CD4-positive, alpha-beta T cell treated with Interleukin-6 for 4 hours (primary cell): ENCODE measurements around the gene ACTA2.

Experiments
- DNase-seq: peaks from one replicate; pipeline ENCODE4 v3.0.0-alpha.2; 2020; ENCODE audit warnings: mixed read lengths

The ACTA2 gene

DNA sequence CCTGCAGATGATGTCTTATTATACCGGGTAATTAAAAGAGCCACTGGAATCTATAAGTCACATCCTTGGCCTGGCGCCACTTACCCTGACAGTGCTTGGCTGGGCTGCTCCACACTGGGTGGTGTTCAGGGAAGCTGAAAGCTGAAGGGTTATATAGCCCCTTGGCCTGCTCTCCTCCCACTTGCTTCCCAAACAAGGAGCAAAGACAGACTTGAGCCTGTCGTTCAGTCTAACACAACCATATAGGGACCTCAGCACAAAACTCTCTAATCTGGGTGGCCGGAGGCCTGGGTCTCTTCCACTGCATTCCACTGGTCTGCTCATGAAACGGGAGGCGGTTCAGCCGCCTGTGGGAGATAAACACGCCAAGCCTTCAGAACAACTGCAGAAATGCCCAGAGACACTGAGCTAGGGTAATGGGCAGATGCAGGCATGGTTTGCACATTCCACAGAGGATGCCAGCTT is at the start of gene ACTA2:
TSS of gene ACTA2 (minus strand) at position 127 of the 465 bp plus-strand sequence. CDS start 3,843 bp downstream, outside the sequence.
- DNase-seq, result no peak

DNA sequence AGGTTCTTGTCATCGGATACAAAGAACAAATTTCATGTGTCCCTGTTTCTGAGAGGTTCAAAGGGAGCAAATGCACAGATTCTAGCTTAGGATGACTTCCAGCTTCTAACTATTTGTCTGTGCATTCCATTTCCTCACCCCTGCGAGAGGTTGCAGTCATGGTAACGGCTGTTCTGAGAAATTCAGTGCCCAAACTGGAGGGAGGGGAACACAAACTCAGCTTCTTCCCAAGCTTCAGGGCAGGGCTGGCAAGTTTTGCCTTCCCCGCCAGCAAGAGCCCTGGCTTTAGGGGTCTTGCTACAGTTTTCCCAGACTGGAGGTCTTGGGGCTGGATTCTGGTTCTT is 49.1 kb upstream of the ACTA2 start:
- DNase-seq, result no peak

DNA sequence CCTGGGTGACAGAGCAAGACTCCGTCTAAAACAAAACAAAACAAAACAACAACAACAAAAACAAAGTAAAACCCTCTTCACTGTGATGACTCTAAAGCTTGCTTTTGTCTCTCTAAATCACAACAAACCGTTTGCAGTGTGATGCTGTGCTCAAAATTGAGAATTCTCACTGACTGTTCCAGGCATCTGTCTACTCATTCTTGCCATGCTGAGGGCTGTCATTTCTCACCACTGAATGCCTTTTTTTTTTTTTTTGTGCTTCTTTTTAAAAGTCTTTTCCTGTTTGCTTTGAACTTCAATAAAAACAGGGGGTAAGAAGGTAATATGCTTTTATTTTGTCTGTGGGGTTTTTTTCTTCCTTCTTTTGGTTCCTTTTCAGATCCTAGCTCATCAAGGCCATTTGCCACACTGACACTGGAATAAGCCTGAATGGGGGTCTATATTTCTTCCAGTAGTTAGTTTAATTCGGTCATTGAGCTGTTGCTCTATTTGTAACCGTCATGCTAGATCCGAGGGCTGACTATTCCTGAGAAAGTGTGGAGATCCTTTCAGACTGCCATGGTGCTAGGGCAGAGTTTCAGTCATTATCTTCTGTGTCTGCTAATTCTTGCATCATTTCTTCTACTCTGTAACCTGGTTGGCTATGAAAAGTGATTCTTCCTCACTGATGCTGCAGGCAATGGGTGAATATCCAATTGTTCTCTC is 48.6 kb upstream of the ACTA2 start:
- peak; percentile 43 for DNase-seq

DNA sequence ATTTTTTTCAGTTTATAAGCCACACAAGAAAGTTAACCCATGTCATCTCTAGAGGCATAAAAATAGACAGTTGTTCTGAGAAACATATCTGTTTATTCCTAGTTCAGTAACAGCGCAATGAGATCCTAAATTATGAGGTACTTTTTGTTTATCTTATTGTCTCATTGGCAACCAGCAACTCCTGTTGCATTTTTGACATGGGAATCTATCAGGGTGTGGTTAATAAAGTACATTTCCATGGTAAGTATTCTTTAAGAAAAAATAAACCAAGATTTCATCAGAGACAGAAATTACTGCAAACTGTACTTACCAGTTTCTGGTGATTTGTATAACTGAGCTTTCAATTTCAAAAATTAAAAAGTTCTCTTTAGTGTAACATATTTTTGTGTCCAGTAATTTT is 47.1 kb upstream of the ACTA2 start:
- no peak for DNase-seq

DNA sequence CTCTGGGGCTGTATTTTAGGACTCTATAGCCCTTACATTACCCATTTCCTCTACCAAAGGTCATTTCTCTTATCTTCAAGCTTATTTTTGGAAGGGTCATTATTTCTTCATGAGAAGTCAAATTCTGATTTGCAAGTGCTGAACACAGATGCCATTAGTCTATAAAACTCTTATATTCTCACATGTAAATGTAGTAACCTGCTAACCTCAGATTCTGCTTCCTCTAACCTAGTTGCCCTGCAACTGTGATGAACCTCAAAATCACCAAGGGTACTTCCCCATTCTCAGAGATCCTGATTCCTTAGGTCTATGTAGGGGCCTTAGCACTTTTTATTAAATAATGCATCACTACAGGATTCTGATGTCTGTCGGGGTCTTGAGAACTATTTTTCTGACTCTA is 44.4 kb upstream of the ACTA2 start:
- DNase-seq, result no peak

DNA sequence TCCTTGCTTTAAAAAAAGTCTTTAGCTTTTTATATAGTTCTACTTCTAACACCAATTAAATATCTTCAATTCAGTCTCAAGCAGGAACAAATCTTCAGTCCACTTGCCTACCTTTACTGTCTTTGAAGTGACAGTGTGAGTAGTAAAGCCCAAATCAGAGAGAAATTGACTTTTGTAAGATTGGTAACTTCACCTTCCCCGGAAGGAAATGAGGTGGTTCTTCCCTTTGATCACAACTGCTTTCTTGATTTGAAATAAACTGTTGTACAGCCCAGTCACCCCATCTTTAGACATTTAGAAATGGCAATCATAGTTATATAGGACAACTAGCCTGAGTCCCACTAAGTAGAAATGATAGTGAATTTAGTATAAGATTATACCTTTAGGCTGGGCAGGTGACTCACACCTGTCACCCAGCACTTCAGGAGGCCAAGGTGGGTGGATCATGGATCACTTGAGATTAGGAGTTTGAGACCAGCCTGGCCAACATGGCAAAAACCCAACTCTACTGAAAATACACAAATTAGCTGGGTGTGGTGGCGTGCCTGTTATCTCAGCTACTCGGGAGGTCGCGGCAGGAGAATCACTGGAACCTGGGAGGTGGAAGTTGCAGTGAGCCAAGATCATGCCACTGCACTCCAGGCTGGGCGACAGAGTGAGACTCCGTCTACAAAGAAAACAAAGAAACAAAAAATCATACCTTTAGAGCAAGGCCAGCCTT is 42.7 kb upstream of the ACTA2 start:
- no peak for DNase-seq

DNA sequence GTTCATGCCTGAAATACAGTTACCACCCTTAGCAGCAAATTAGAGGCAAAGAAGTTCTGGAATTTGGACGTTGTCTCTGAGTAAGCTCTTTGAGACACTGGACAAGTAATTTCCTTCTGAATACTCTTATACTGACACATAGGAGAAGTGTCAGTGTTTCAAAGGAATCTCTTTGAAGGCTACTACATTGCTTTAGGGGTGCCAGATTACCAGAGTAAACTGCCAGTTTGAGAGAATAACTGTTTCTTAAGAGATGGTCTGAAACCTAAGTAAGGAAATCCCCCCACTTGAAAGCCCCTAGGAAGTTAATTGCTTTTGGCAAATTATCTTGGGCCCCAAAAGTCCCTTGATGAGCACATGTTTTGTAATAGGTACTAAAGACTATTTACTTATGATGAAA is 41.4 kb upstream of the ACTA2 start:
- no peak for DNase-seq

DNA sequence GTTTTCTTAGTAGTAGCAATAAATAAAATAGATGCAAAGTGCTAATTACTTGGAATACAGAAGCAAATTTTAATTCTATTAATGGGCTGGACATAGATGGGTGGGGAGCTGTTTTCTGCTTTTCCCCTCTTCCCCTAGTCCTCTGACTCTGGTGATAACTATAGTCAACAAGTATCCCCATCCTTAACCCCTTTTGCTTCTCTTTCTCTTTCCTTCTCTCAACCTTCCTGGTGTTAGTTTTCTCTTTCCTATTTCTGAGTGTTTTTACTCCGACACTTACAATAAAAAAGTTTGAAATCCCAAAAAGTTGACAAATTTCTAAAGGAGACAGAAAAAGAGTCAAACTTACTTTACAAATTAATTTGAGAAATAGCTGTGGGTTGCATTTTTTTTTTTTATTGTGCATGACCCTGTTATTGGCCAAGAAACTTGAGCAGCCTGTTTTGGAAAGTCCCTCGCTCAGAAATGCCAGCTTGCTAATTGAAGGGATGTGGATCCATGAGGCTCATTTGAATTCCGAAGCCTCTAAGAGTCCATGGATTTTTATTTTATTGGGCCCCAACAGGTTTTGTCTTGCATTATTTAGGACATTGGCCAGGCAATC is 40.5 kb upstream of the ACTA2 start:
- DNase-seq, result no peak

DNA sequence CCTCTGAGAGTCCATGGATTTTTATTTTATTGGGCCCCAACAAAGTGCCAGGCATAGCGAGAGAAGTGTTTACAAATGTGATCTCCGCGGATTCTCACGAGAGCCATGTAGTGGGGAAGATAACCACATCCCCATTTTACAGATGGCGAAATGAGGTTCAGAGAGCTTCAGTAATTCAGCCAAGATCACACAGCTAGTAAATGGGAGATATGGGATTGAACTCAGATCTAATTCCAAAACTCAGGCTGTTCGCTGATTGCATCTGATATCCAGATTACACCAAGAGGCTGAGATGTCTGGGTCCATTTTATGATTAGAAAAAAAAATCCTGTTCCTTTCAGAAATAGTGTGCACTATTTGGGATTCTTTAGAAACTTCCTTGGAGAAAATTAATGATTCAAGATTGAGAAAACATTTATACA is 39.3 kb upstream of the ACTA2 start:
- peak; percentile 26 for DNase-seq

DNA sequence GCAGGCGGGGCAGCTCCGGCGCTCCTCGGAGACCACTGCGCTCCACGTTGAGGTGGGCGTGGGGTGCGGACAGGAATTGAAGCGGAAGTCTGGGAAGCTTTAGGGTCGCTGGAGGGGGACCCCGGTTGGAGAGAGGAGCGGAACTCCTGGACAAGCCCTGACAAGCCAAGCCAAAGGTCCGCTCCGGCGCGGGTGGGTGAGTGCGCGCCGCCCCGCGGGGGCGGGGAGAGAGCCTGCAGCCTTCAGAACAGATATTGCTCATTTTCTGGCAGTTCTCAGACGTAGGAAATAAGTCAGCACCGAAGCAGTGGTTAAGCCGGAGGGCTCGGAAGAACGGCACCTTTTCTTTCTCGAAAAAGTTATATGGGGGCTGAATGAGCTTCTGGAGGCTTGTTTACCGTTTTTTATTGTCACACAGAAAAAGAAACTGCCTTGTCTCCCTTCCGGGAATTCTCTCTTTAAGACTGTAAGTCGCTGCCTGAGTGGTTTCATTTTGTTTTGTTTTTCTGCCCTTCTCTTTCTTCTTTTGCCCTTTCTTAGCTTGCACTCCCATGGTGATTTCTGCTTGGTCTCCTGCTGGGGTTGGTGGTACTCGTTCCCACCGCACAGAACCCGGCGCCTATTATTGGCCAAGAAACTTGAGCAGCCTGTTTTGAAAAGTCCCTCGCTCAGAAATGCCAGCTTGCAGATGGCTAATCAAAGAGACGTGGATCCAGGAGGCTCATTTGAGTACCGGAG is 38.8 kb upstream of the ACTA2 start:
- peak; percentile 77 for DNase-seq

DNA sequence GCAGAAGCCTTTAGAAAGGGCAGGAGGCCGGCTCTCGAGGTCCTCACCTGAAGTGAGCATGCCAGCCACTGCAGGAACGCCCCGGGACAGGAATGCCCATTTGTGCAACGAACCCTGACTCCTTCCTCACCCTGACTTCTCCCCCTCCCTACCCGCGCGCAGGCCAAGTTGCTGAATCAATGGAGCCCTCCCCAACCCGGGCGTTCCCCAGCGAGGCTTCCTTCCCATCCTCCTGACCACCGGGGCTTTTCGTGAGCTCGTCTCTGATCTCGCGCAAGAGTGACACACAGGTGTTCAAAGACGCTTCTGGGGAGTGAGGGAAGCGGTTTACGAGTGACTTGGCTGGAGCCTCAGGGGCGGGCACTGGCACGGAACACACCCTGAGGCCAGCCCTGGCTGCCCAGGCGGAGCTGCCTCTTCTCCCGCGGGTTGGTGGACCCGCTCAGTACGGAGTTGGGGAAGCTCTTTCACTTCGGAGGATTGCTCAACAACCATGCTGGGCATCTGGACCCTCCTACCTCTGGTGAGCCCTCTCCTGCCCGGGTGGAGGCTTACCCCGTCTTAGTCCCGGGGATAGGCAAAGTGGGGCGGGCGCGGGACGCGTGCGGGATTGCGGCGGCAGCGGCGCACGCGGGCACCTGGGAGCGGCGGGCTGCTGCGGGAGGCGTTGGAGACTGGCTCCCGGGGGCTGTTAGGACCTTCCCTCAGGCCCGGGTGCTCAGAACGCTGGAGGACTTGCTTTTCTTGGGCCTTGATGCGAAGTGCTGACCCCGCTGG is 38.0 kb upstream of the ACTA2 start, which contains the start of gene FAS:
TSS of gene FAS (plus strand) at position 415 of the 777 bp plus-strand sequence. CDS start at position 494, 79 bp downstream.
- peak; percentile 88 for DNase-seq

DNA sequence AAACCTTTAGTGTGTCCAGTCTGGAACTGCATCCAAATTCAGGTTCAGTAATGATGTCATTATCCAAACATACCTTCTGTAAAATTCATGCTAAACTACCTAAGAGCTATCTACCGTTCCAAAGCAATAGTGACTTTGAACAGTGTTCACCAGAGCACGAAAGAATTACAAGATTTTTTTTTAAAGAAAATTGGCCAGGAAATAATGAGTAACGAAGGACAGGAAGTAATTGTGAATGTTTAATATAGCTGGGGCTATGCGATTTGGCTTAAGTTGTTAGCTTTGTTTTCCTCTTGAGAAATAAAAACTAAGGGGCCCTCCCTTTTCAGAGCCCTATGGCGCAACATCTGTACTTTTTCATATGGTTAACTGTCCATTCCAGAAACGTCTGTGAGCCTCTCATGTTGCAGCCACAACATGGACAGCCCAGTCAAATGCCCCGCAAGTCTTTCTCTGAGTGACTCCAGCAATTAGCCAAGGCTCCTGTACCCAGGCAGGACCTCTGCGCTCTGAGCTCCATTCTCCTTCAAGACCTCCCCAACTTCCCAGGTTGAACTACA is 37.3 kb upstream of the ACTA2 start:
- no peak for DNase-seq

DNA sequence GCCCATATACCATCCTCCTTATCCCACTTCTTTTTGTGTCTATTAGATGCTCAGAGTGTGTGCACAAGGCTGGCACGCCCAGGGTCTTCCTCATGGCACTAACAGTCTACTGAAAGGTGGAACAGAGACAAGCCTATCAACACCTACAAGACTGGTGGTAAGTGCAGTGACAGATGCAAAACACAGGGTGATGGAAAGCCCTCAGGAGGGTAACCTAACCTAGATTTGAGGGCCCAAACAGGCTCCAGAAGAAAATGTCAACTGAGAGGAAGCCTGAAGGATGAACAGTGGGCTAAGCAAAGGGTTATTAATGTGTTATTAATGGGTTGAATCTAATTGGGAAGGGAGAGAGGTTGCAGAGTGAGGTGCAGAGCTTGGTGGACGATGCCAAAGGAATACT is 36.9 kb upstream of the ACTA2 start:
- no peak for DNase-seq

DNA sequence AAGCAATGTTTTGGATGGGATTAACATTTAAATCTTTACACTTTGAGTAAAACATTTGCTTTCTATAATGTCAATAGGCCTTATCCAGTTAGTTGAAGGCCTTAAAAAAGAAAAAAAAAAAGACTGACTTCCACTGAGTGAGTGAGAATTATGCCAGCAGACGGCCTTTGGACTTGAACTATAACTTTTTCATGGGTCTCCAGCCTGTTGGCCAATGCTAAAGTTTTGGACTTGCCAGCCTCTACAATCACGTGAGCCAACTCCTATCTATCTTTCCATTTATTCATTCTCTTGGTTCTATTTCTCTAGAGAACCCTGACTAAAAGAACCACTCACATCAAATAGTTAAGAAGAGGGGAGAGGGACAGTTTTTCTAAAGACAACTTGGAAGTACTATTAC is 35.3 kb upstream of the ACTA2 start:
- no peak for DNase-seq

DNA sequence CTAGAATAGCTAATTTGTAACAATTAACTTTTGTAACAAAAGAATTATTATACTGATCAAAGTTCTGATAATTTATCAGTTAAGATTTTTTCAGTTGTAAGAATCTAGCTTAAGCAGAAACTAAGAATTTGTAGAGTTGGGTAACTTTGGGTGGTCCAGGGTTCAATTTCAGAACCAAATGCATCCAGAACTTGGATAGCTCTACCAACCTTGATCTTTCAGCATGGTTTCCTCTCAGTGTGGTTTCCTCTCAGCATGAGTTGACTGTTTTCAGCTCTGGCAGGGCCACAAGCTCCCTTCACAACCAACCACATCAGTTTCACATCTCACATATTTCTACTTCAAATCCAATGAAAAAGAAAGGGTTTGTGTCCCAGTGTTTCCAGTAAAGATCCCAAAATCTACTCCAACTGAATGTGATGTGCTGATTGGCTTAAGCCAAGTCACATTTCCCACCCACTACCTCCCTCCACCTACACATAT is 34.7 kb upstream of the ACTA2 start:
- DNase-seq, result peak; percentile 11

DNA sequence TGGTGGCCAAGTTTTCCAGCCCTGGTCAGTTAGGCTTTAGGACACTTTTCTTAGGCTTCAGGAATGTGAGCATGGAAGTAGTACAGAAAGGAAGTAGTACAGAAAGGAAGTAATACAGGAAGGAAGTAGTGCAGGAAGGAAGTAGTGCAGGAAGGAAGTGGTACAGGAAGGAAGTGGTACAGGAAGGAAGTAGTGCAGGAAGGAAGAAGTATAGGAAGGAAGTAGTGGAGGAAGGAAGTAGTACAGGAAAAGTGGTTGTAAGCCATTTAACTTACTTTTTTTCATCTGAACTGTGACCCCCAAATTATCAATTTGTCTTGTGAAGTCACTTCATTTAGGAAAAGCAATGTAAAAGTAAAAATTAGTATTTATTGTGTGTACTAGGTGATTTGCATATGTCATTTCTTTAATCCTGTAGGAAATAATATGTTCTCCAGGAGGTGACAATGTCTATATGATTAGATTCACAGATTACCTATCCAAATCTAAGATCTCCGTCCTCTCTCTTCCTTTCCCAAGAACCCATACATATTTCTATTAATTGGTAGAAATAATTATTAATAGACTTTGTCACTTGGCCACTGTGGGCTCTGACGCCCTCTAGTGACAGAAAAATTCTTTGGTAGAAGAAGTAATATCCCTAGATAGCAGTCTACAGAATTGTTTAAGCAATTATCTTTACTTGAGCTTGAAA is 34.1 kb upstream of the ACTA2 start:
- DNase-seq, result peak; percentile 17

DNA sequence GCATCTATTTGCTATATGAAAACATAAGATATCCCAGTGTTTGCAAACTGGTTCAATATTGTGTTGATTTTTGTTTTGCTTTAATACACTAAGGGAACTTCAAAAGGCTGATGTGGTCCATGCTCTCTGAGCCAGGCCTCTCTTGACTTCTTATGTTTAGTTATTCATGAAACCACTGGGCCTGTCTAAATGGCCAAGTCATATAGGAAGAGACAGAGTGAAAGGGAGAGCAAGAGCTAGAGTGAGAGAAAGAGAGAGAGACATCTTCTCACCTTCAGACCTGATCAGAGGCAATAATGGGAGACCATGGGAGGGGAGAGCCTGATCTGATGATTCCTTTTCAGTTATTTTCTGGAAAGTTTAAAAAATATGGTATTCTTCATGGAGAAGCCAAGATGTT is 32.0 kb upstream of the ACTA2 start:
- DNase-seq, result no peak

DNA sequence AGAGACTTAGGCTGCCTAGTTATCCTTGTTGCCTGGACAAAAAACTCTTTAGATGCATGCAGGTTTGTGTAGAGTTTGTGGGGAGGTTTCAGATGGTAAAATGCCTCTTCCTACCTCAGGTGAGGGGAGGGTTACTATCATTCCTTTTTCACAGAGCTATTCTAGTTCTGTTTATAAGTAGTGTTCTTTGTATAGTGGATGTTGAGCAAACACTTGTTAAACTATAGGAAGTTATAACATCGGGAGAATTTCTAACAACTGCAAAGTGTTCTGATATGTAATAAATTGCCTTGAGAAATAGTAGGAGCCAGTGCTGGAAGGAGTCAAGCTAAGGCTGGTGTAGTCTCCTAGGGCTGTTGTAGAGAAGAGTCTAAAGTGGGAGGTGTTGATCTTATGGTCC is 31.4 kb upstream of the ACTA2 start:
- DNase-seq, result no peak

DNA sequence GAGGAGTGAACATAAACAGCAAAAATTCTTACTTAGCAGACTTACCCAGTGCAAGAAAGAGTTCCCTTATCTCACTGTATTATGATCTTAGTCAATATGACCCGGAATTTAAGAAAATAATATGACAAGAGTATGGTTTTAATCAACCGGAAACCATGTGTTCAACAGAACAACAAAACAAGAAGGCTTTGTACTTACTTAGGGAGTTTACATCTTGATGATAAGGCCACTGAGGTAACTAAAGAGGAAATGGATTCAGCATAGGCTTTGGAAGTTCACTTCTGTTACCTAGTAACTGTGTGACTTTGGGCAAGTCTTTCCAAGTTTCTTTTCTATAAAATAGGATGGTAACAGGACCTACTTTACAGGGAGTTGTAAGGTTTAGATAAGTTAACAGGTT is 30.6 kb upstream of the ACTA2 start:
- no peak for DNase-seq

DNA sequence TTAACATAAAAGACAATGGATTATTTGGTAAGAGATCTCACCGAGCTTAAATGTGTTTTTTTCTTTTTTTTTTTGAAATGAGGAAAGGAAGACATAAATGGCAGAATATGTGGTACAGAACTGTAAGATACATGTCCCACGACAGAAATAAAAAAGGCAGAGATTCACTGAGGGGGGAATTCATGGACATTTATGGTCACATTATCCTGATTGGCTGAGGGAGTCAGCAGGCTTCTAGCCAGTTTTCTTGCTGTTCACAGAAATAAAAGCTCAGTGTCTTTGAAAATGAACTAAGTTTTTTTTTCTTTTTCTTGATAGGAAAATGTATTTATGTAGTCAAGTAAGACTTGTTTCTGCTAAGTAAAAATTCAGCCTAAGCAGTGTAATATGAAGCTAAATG is 29.8 kb upstream of the ACTA2 start:
- DNase-seq, result no peak

DNA sequence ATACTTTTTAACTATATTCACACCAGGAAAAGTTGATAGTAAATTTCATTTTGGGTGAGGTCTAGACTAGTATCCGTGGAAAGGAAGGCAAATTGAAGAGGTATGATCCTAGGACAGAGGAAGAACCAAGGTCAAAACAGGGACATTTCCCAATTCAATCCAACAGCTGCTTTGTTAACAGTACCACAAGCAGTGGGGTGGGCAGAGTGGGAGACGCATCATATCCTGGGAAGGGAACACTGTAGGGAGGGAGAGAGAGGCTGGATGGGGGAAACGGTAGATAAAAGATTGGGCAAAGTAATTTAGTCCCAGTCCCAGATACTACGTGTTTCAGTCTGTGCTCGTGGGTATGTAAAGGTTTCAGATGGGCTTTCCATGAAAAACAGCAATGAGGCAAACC is 28.9 kb upstream of the ACTA2 start:
- no peak for DNase-seq
